ENCODE measurements around the gene ANKRD12. TPM values are rescaled to one million over a fixed set of nuclear protein-coding genes. Genes with fewer than 3 reads are reported as not detected.

The ANKRD12 gene
- 32.5 and 38.6 TPM in 2 replicates for total RNA-seq

GRCh38 chr18:9136315-9137155 lies at the start of gene ANKRD12:
Gene ANKRD12, plus strand, starts transcription at chr18:9136781. Its CDS starts 45,652 bp downstream, at chr18:9182433.

GRCh38 chr18:9102508-9103375 lies 33.8 kb upstream of the ANKRD12 start, which contains the start of gene NDUFV2:
Gene NDUFV2, plus strand, starts transcription at chr18:9102699. Its CDS starts 45 bp downstream, at chr18:9102744.

DNA sequence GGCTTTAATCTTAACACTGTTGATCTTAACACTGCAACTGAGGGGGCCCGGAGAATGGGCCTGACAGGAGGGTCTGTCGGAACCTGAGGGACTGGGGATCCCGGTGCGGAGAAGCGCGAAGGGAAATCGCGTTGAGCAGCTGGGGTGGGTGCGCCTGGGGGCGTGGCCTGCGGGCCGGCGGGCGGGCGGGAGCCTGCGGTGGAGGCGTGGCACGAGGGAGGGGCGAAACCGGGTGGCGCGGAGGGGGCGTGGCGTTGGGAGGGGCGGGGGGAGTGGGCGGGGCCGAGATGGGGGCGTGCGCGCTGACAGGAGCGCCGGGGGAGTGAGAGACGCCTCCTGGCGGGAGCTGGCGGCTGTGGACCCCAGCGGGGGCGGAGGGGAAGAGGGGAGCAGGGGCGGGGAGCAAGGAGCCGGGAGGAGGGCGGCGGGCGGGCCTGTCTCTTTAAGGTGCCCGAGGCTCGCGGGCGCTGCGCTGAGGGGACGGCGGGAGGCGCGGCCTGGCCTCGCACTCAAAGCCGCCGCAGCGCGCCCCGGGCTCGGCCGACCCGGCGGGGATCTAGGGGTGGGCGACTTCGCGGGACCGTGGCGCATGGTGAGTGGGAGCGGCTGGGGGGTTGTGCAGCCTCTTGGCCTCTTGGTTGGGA lies 197.9 kb downstream of the ANKRD12 start, which contains the start of gene TWSG1:
TWSG1 (plus strand) TSS at position 445 of the 644 bp plus-strand sequence. CDS start 2,457 bp downstream, outside the sequence.

Other genes starting within 250 kb of the ANKRD12 start
- gene NDUFV2, start 34.1 kb upstream of the ANKRD12 start, total RNA-seq = 82.0 and 93.7 TPM in 2 replicates
- gene TWSG1, start 198.0 kb downstream of the ANKRD12 start, total RNA-seq = 149 and 205 TPM in 2 replicates